ENCODE data around the gene RIPK4.

RIPK4 gene

GRCh38 chr21:41767606-41768436 is 969 bp upstream of the RIPK4 start:
- peak; percentile 35 for DNase-seq

- no peak for DNase-seq
Measured at GRCh38 chr21:41765973-41766882, 624 bp downstream of the RIPK4 start.

GRCh38 chr21:41765420-41765821 is 1.4 kb downstream of the RIPK4 start:
- no peak for DNase-seq

GRCh38 chr21:41764558-41765419 is 2.1 kb downstream of the RIPK4 start:
- DNase-seq, result no peak

GRCh38 chr21:41763996-41764395 is 2.9 kb downstream of the RIPK4 start:
- no peak for DNase-seq

GRCh38 chr21:41763398-41763931 is 3.4 kb downstream of the RIPK4 start:
- DNase-seq, result no peak

GRCh38 chr21:41762753-41763152 is 4.1 kb downstream of the RIPK4 start:
- no peak for DNase-seq

GRCh38 chr21:41761934-41762635 is 4.8 kb downstream of the RIPK4 start:
- no peak for DNase-seq

- no peak for DNase-seq
Measured at GRCh38 chr21:41761211-41761933, 5.5 kb downstream of the RIPK4 start.

- no peak for DNase-seq
Measured at GRCh38 chr21:41760411-41760810, 6.4 kb downstream of the RIPK4 start.

GRCh38 chr21:41759926-41760325 is 6.9 kb downstream of the RIPK4 start:
- DNase-seq, result no peak

GRCh38 chr21:41759214-41759840 is 7.5 kb downstream of the RIPK4 start:
- no peak for DNase-seq

GRCh38 chr21:41758550-41758949 is 8.3 kb downstream of the RIPK4 start:
- DNase-seq, result no peak

- no peak for DNase-seq
Measured at GRCh38 chr21:41755934-41756773, 10.7 kb downstream of the RIPK4 start.

GRCh38 chr21:41755258-41755933 is 11.5 kb downstream of the RIPK4 start:
- no peak for DNase-seq

- DNase-seq, result no peak
Measured at GRCh38 chr21:41754479-41754891, 12.4 kb downstream of the RIPK4 start.

- no peak for DNase-seq
Measured at GRCh38 chr21:41753006-41753898, 13.6 kb downstream of the RIPK4 start.

GRCh38 chr21:41752231-41752681 is 14.6 kb downstream of the RIPK4 start:
- DNase-seq, result no peak
